A549 (cell line): Measurements from ENCODE around the gene SDF2.
A peak's percentile ranks its signal among the peaks of the same experiment; 100 is the strongest.

Experiments
- BHLHE40 ChIP-seq: IDR thresholded peaks from 2 replicates; pipeline ENCODE4 v1.6.1; 2012; ENCODE audit warnings: low read depth, low read length, inconsistent platforms
- CEBPB ChIP-seq, 2 experiments: fragments of >200 bp in 1 of 2; sonication (Bioruptor Twin) in 1 of 2; formaldehyde crosslinking in 1 of 2; IDR thresholded peaks; 2 replicates each; pipeline ENCODE4 v1.6.1; 2012 to 2016
- CHD2 ChIP-seq: fragments of 150-350 bp; IDR thresholded peaks from 2 replicates; pipeline ENCODE4 v1.6.1; 2014; ENCODE audit warnings: low read length; ENCODE audit not compliant: partially characterized antibody
- CHD4 ChIP-seq: fragments of 200-600 bp; sonication (generic); IDR thresholded peaks from 2 replicates; pipeline ENCODE4 v1.6.1; 2016; ENCODE audit warnings: antibody characterized with exemption, mild to moderate bottlenecking, borderline replicate concordance
- EP300 ChIP-seq, 2 experiments: fragments of >200 bp; sonication (Bioruptor Twin); formaldehyde crosslinking; IDR thresholded peaks; 2 replicates in 1 of 2; 3 replicates in 1 of 2; pipeline ENCODE4 v1.6.1; 2016 to 2017
- POLR2A ChIP-seq: IDR thresholded peaks from 2 replicates; pipeline ENCODE4 v1.6.1; 2012; ENCODE audit warnings: mild to moderate bottlenecking, low read length
- RFX5 ChIP-seq: fragments of 450-650 bp; IDR thresholded peaks from 2 replicates; pipeline ENCODE4 v1.7.1; 2014; ENCODE audit warnings: antibody characterized with exemption, mild to moderate bottlenecking, moderate library complexity
- SMC3 ChIP-seq: fragments of >200 bp; sonication (Bioruptor Twin); formaldehyde crosslinking; IDR thresholded peaks from 3 replicates; pipeline ENCODE4 v1.6.1; 2018; ENCODE audit warnings: inconsistent platforms
- TF ChIP-seq, protein P1 (sequence below): fragments of >200 bp; sonication (Bioruptor Twin); formaldehyde crosslinking; IDR thresholded peaks from 3 replicates; pipeline ENCODE4 v1.5.1; 2016
- TF ChIP-seq, protein P2 (sequence below): fragments of 450-650 bp; IDR thresholded peaks from 2 replicates; pipeline ENCODE4 v1.6.1; 2014; ENCODE audit warnings: antibody characterized with exemption

DNA sequence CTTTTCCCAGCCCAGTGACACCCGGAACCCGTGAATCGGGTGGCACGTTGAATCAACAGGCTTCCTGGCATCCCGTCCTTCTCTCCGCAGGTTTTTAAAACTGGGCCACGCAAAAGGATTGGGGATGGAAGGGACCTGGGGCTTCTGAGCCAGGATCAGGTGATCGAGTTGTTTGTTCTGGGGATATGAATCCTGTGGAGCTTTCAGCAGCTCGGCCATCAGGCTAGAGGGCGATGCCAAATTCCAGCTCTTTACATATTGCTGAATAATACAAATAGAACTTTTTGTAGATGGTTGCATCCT lies 772 bp upstream of the SDF2 start:
- TF ChIP-seq BHLHE40: no peak
- no peak for TF ChIP-seq RFX5
- TF ChIP-seq SMC3: no peak
- TF ChIP-seq, protein P1, sequence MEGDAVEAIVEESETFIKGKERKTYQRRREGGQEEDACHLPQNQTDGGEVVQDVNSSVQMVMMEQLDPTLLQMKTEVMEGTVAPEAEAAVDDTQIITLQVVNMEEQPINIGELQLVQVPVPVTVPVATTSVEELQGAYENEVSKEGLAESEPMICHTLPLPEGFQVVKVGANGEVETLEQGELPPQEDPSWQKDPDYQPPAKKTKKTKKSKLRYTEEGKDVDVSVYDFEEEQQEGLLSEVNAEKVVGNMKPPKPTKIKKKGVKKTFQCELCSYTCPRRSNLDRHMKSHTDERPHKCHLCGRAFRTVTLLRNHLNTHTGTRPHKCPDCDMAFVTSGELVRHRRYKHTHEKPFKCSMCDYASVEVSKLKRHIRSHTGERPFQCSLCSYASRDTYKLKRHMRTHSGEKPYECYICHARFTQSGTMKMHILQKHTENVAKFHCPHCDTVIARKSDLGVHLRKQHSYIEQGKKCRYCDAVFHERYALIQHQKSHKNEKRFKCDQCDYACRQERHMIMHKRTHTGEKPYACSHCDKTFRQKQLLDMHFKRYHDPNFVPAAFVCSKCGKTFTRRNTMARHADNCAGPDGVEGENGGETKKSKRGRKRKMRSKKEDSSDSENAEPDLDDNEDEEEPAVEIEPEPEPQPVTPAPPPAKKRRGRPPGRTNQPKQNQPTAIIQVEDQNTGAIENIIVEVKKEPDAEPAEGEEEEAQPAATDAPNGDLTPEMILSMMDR: no peak
- TF ChIP-seq, protein P2, sequence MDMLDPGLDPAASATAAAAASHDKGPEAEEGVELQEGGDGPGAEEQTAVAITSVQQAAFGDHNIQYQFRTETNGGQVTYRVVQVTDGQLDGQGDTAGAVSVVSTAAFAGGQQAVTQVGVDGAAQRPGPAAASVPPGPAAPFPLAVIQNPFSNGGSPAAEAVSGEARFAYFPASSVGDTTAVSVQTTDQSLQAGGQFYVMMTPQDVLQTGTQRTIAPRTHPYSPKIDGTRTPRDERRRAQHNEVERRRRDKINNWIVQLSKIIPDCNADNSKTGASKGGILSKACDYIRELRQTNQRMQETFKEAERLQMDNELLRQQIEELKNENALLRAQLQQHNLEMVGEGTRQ: peak; percentile 16; the same call in 1 of the 2 replicates
- TF ChIP-seq POLR2A: no peak
- no peak for TF ChIP-seq CHD2
- TF ChIP-seq CHD4: no peak
- TF ChIP-seq CEBPB (IDR thresholded peaks at IDR 0.05): no peak
- no peak for TF ChIP-seq EP300 (IDR thresholded peaks at IDR 0.05)
